Fibroblast of upper back skin (primary cell): ENCODE data around the gene OR13C4.
"Not testable (repeated sequence)": the region's sequence is repeated elsewhere in the genome, so short reads cannot be mapped to it uniquely, and the experiment has no call there.

Experiments
- DNase-seq: peaks from one replicate; pipeline ENCODE4 v3.0.0-alpha.2; 2013

Gene OR13C4

DNA sequence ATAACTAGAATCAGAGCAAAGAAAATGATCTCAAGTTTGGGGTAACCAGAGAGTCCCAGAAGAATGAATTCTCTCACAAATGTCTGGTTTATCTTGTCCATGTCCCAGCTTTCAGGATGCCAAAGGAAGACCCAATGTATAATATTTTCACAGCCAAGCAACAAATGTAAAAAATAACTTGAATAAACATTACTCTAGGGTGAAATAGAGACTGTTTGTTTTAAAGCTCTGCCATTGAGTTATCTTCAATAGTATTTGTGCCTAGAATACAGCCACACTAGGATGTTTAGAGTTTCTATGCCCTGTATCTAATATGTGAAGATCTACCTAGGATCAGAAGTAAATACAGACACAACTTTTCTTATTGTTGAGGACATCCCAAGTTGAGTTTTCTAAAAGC, at the start of gene OR13C4:
TSS of gene OR13C4 (minus strand) at position 101 of the 400 bp plus-strand sequence. CDS start at position 101, 0 bp downstream.
- DNase-seq = no peak

DNA sequence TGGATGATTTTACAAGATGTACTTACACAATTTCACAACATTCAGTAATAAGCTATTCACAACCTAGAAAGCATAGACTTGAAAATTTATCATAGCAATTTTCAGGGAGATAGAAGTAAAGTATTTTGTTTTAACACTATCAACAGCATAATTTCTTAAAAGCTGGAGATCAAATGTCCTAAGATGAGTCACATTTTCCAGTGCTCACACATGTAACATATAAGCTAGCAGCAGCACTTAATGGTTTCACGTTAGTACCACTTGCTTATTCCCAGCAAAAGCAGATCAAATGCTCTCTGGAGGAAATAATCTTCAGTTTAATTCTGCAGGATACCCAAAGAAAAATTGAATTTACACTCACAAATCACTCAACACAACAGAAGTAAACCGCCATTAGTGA, 48.4 kb upstream of the OR13C4 start:
- peak; percentile 35 for DNase-seq

DNA sequence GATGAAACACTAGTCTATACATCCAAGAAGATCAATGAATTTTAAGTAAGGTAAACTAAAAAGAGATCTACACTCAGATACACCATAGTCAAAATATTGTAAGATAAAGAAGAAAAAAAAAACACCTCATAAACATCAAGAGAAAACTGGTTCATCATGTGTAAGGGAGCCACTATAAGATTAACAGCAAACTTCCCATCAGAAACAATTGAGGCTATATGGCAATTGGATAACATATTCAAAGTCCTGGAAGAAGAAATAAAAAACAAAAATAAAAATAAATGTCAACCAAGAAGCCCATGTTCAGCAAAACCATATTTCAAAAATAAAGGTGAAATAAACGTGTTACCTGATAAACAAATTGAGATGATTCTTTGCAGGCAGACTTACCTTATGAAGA, 45.6 kb upstream of the OR13C4 start:
- no peak for DNase-seq

DNA sequence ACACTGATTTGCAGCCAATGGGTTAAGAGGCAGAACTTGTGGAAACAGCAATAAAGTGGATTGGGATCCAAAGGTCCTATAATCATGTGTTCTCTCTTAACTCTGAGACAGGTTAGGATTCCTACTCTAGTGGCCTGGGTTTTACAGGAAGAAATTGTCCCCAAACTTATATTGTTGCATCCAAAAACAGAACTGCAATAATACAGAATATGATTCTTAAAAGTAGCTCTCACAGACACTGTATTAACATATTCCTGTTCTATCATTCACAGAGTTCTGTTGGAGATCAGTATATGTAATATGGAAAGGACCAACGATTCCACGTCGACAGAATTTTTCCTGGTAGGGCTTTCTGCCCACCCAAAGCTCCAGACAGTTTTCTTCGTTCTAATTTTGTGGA, 41.9 kb upstream of the OR13C4 start, which contains the start of gene OR13C8:
TSS of gene OR13C8 (plus strand) at position 301 of the 400 bp plus-strand sequence. CDS start at position 301, 0 bp downstream.
- DNase-seq = no peak

DNA sequence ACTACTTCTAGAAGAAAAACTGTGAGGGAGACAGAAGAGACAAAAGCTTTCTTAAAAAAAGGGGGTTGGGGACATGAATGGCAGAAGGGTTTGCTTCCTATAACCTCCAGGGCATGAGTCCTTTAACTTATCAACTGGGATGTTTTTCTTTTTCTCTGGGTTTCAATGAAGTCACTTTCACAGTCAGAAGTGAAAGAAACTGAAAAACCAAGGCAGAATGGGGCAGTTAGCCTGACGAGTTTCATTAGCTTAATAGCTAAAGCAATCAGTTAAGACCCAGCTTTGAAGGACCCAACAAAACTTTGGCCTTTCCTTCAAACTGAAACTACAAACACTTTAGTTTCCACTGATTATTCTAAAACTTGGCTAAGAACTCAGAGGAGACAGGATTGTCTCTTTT, 37.3 kb upstream of the OR13C4 start:
- no peak for DNase-seq

DNA sequence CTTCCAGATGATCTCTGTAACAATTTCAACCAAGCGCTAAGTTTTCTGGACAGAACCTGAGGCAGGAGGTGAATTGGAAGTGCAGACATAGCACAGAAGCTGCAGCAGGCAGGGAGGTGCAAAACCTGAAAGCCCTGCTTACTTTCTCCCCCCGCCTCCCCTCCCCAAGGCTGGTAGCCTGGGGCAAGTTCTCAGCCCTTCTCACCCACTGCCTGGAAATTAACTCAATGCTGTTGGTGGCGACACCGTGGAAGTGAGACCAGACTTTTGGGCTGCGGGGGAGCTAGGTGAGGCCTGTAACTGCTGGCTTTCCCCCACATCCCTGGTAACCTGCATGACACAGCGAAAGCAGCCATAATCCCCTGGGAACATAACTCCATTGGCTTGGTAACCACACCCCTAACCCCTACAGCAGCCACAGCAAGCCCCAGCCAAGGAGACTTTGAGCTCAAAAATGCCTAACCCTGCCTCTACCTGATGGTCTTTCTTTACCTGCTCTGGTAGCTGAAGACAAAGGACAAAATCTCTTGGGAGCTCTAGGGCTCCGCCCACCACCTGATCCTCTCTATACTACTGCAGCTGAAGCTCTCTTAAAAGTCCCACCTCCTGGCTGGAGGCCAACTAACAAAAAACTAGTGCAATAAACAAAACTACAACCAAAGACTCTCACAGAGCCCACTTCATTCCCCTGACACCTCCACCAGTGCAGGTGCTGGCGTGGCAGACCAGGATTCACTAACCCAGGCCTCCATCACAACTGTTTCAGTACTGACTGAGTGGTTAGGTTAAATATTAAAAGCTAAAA, 30.0 kb upstream of the OR13C4 start:
- no peak for DNase-seq

DNA sequence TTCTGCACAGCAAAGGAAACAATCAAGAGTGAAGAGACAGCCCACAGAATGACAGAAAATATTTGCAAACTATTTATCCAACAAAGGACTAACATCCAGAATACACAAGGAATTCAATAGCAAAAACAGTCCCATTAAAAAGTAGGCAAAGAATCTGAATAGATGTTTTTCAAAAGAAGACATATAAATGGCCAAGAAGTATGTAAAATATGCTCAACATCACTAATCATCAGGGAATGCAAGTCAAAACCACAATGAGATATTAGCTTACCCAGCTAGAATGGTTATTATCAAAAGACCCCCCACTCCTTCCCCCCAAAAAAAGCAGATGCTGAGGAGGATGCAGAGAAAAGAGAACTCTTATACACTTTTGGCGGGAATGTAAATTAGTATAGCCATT, 28.5 kb upstream of the OR13C4 start:
- peak; percentile 56 for DNase-seq

DNA sequence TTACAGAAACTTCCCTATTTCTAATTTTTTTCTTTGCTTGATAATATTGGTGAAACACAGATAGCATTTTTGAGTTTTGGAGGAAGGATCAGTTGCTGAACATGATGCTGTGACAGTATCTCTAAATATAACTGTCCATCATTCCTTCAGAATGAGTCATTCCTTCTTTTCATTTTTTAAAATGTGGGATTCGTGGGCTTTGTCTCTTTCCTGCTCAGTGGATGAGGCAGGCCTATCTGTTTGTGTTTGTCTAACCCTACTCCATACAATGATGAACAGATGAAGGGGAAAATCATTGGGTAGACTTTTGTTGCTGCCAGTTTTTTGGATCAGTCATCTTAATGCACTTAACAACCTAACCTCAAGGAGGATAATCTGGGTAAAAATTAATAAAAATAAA, 26.3 kb upstream of the OR13C4 start:
- peak; percentile 68 for DNase-seq

DNA sequence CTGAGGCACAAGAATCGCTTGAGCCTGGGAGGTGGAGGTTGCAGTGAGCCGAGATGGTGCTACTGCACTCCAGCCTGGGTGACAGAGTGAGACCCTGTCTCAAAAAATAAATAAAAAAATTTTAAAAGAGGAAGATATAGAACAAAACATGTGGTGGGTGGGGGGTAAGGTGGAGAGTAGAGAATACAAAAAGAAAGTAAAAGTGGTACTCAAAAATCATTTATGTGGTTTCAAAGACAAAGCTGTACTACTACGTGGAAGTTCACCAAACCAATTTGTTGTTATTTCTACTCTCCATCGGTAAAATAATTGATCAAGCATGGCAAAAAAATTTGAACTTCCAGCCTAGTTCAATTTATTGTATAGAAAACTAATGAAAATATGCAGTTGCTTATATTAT, 17.6 kb upstream of the OR13C4 start:
- DNase-seq = no peak

DNA sequence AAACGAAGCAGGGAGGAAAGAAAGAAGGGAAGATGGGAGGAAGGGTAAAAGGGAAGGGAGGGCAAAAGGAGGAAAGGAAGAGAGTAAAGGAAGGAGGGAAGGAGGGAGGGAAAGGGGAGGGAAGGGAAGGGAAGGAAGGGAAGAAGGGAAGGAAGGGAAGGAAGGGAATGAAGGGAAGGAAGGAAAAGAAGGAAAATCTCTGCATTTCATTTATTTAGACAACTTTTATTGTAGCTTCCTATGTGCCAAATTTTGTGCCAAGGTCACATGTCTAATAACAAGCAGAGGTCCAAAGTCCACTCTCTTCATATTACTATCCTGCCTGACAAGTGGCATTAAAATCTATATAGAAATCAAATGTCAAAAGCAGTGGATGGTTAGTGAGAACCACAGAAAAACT, 12.3 kb upstream of the OR13C4 start:
- DNase-seq = no peak

DNA sequence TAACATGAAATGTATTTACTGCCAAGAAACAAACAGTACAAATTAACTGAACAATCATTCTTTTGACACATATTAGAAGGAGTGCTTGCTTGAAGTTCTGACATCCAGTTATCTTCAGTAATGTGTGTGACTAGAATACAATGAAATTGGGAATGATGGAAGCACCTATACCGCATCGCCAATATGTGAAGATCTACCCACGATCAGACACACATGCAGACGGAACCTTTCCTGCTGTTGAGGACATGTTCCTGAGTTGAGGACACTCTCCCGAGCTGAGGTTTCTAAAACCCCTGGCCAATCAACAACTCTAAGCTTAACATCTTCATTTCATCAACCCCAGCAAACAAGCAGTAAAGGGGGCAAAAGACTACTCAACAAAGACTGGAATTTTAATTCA, 9.7 kb upstream of the OR13C4 start, which contains the start of gene OR13C3:
TSS of gene OR13C3 (minus strand) at position 101 of the 400 bp plus-strand sequence. CDS start 133 bp downstream, outside the sequence.
- DNase-seq = no peak

DNA sequence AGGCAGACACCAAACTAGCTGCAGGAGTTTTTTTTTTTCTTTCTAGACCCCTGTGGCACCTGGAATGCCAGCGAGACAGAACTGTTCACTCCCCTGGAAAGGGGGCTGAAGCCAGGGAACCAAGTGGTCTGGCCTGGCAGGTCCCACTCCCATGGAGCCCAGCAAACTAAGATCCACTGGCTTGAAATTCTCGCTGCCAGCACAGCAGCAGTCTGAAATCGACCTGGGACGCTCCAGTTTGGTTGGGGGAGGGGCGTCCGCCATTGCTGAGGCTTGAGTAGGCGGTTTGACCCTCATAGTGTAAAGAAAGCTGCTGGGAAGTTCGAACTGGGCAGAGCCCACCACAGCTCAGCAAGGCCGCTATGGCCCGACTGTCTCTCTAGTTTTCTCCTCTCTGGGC, 6.8 kb downstream of the OR13C4 start:
- not testable (repeated sequence) for DNase-seq

DNA sequence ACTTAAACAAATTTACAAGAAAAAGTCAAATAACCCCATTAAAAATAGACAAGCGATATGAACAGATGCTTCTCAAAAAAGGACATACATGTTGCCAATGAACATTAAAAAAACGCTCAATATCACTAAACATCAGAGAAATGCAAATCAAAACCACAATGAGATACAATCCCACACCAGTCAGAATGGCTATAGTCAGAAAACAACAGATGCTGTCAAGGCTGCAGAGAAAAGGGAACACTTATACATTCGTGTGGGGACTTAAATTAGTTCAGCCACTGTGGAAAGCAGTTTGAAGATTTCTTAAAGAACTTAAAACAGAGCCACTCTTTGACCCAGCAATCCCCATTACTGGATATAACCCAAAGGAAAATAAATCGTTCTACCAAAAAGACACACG, 12.1 kb downstream of the OR13C4 start:
- no peak for DNase-seq

DNA sequence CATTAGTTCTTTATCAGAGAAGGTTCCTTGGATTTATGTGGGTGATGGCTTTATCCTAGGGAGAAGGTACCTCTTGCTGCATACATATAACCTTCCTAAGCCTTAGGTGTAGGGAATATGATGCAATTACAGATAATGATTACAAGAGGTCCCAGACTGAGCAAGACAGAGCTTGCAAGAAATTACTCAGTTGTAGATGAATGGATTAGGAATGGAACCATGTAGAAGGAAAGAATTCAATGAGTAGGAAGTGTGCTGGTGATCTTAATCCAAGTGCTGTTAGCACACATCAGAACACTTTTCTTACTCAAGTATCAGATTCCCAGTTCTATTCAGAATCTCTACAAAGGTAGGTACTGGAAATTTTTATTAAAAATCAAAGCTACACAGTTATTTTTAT, 20.4 kb downstream of the OR13C4 start:
- DNase-seq = no peak

DNA sequence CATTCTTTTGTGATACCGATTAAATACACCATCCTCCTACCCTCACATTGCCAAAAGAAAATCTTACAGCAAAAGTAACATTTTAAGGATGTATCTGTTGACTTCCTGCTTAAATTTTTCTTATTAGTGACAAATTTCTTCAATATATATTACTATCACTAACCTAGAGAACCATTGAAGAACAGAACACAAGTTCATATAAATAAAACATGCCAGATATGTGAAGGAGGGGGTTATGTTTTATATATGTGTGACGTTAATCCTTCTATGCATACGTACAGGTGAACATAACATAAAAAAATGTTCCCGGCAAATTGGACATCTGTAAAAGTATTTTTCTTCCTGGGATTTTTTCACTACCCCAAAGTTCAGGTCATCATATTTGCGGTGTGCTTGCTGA, 23.0 kb downstream of the OR13C4 start, which contains the start of gene OR13F1:
TSS of gene OR13F1 (plus strand) at position 301 of the 400 bp plus-strand sequence. CDS start at position 301, 0 bp downstream.
- DNase-seq = no peak

DNA sequence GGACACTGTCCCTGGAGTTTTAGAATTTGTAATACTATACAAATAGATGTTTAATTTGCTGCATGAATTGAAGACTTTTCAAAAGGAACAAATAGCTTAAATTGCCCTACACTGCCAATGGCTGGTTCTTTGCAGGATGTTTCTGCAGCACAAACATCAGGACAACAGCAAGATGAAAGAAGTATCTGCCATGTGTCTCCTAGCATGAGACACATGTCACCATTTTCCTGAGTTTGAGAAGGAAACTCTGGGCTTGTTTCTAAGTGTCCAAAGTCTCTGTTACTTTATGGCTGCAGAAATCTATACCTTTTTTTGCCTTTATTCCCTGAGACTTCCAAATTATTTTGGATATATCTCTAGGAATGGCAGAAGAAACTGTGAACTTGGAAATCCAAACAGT, 23.6 kb downstream of the OR13C4 start:
- DNase-seq = no peak

DNA sequence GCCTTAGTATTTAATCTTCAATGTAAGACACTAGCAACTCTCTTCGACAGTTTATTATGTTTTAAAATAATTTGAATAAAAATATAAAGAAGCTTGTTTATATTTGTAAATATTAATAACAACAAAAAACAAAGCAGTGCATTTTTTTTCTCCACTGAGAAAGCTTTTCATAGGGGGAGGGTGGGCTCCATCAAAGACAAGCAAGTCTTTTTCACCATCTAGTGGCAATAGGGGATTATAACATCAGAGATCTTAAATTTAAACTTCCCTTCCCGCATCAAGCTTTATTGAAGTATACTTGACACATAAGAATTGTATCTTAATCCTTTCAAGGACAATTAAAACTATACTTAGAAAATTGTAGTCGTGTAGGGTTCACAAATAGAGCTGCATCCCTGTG, 32.2 kb downstream of the OR13C4 start:
- DNase-seq = peak; percentile 9

DNA sequence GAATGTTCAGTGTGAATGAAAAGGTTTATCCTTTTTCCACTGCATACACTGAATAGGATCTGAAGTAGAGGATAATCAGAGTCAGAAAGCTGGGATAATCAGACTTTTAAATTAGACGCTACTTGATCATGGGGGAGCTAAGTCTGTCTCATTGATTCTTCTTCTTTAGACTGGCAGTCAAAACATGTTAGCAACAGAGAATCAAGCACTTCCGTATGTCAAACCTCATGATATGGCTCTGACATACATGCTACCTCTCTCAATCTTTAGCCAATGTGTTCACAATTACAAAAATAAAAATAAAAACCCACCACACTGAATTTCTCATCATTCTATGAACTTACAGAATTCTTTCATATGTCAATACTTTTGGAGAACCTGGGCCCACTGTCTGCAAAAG, 42.0 kb downstream of the OR13C4 start:
- no peak for DNase-seq

DNA sequence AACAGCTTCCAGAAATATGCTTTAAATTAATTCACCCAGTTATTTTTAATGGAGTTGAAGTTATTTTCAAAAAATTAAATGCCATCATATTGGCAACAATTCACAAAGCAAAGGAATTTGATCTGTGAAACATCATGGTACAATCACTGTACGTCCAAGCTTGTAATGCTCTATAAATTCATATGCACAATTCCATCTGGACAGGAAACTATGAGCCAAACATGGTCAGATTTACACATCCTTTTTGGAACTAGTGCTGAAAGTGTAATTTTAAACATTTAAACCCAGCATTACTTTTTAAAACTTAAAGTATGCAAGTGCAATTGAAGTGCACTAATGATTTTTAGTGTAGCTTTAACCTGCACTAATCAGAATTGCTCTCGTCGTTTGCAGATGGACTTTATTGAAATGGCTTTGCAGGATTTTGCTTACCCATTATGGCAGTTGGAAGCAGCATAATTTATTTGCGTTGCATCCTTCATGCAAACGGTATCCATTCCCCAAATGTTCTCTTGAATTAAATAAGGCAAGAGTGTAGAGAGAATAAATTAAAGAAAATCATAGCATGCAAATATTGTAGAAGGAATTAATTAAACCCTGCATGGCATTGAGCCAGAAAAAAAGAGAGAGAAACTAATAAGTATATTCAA, 44.0 kb downstream of the OR13C4 start:
- DNase-seq = no peak
